ENCODE results near the gene CLDN14.
"Not testable (repeated sequence)": the region's sequence is repeated elsewhere in the genome, so short reads cannot be mapped to it uniquely, and the experiment has no call there.

Gene CLDN14

GRCh38 chr21:36499578-36500471 lies 19.9 kb upstream of the CLDN14 start:
- DNase-seq, result no peak

GRCh38 chr21:36494557-36494956 lies 14.6 kb upstream of the CLDN14 start:
- no peak for DNase-seq

- no peak for DNase-seq
Measured at GRCh38 chr21:36491209-36491910, 11.4 kb upstream of the CLDN14 start.

GRCh38 chr21:36489776-36490165 lies 9.8 kb upstream of the CLDN14 start:
- DNase-seq, result no peak

GRCh38 chr21:36489103-36489775 lies 9.3 kb upstream of the CLDN14 start:
- DNase-seq, result no peak

GRCh38 chr21:36487641-36488307 lies 7.9 kb upstream of the CLDN14 start:
- DNase-seq, result no peak

GRCh38 chr21:36486246-36486645 lies 6.3 kb upstream of the CLDN14 start:
- peak; percentile 54 to 71 for DNase-seq

GRCh38 chr21:36485476-36485875 lies 5.6 kb upstream of the CLDN14 start:
- no peak for DNase-seq

GRCh38 chr21:36483095-36483494 lies 3.2 kb upstream of the CLDN14 start:
- no peak for DNase-seq

- no peak for DNase-seq
Measured at GRCh38 chr21:36482673-36483072, 2.8 kb upstream of the CLDN14 start.

GRCh38 chr21:36482181-36482580 lies 2.3 kb upstream of the CLDN14 start:
- DNase-seq, result no peak

GRCh38 chr21:36481639-36482038 lies 1.7 kb upstream of the CLDN14 start:
- no peak for DNase-seq

GRCh38 chr21:36480618-36481017 lies 696 bp upstream of the CLDN14 start:
- no peak for DNase-seq

GRCh38 chr21:36478941-36479340 lies 981 bp downstream of the CLDN14 start:
- no peak for DNase-seq

GRCh38 chr21:36478207-36478701 lies 1.7 kb downstream of the CLDN14 start:
- no peak for DNase-seq

GRCh38 chr21:36477559-36477958 lies 2.4 kb downstream of the CLDN14 start:
- DNase-seq, result no peak

GRCh38 chr21:36477001-36477400 lies 2.9 kb downstream of the CLDN14 start:
- DNase-seq, result no peak

- not testable (repeated sequence) for DNase-seq
Measured at GRCh38 chr21:36476541-36476940, 3.4 kb downstream of the CLDN14 start.

- no peak for DNase-seq
Measured at GRCh38 chr21:36474591-36474990, 5.3 kb downstream of the CLDN14 start.

GRCh38 chr21:36473203-36473602 lies 6.7 kb downstream of the CLDN14 start:
- no peak for DNase-seq

- DNase-seq, result no peak
Measured at GRCh38 chr21:36472377-36472776, 7.5 kb downstream of the CLDN14 start.

GRCh38 chr21:36471254-36471723 lies 8.6 kb downstream of the CLDN14 start:
- DNase-seq, result no peak

GRCh38 chr21:36470294-36470693 lies 9.6 kb downstream of the CLDN14 start:
- DNase-seq, result no peak

Measured in NCI-H446 (cell line).